Activated B cell treated with CpG ODN at 0.5 μM for 24 hours (primary cell): ENCODE results near the gene LLPH. TPM values are rescaled to one million over a fixed set of nuclear protein-coding genes. Genes with fewer than 3 reads are reported as not detected.

Experiments
- ATAC-seq: fragments of 200-7000 bp; cut with Tn5 transposase; one replicate; pipeline ENCODE4 v1.10.0; 2021; ENCODE audit warnings: low read depth, mild to moderate bottlenecking, moderate library complexity
- CTCF ChIA-PET: fragments of 350-600 bp; sonication (Branson Sonifier 250); formaldehyde crosslinking; loops from one replicate; lab custom pipeline; 2021; ENCODE audit warnings: antibody characterized with exemption; lab: Charles Lee
- POLR2A ChIA-PET: fragments of 350-600 bp; sonication (Branson Sonifier 250); formaldehyde crosslinking; loops from one replicate; lab custom pipeline; 2021; ENCODE audit warnings: antibody characterized with exemption; lab: Charles Lee
- DNase-seq: peaks from one replicate; pipeline ENCODE4 v3.0.0; 2022
- H3K27ac Mint-ChIP-seq: one replicate; pipeline ENCODE4 v1.8.0; 2020; ENCODE audit warnings: mixed read lengths
- H3K27me3 Mint-ChIP-seq: one replicate; pipeline ENCODE4 v1.8.0; 2021; ENCODE audit warnings: mixed read lengths
- H3K36me3 Mint-ChIP-seq: one replicate; pipeline ENCODE4 v1.8.0; 2021; ENCODE audit warnings: low read depth, mixed read lengths
- H3K4me1 Mint-ChIP-seq: one replicate; pipeline ENCODE4 v1.8.0; 2021; ENCODE audit warnings: mixed read lengths
- H3K4me3 Mint-ChIP-seq: one replicate; pipeline ENCODE4 v1.8.0; 2020; ENCODE audit warnings: mild to moderate bottlenecking, mixed read lengths
- H3K9me3 Mint-ChIP-seq: one replicate; pipeline ENCODE4 v1.8.0; 2020; ENCODE audit warnings: mixed read lengths
- intact Hi-C: fragments of 100-400 bp; cut with micrococcal nuclease; formaldehyde crosslinking; loops from one replicate; pipeline ENCODE4 v1.15.1; 2024
- total RNA-seq: library from RNA; stranded (reverse); gene quantifications from 2 replicates; pipeline ENCODE4 v1.2.3, GENCODE V29; 2022
- TF ChIP-seq, protein P1 (sequence below): fragments of 200-600 bp; IDR thresholded peaks from one replicate; pipeline ENCODE4 v1.8.0; 2022; ENCODE audit warnings: antibody characterized with exemption, mild to moderate bottlenecking

Gene LLPH
- total RNA-seq, 1 donor from 2014 or later, result 29.5 TPM

GRCh38 chr12:66164349-66164821 lies 33.8 kb upstream of the LLPH start:
- H3K4me3 Mint-ChIP-seq, result no peak overlapping the region
- peak overlapping the region; percentile 12 for H3K27ac Mint-ChIP-seq
- H3K36me3 Mint-ChIP-seq, result peaks cover 65% of the 10 kb centered on the region
- DNase-seq, result no peak
- POLR2A ChIA-PET, result no interaction called here
- ATAC-seq, result no peak
- no peaks in the 10 kb centered on the region for H3K27me3 Mint-ChIP-seq
- CTCF ChIA-PET, result no interaction called here
- TF ChIP-seq, protein P1, sequence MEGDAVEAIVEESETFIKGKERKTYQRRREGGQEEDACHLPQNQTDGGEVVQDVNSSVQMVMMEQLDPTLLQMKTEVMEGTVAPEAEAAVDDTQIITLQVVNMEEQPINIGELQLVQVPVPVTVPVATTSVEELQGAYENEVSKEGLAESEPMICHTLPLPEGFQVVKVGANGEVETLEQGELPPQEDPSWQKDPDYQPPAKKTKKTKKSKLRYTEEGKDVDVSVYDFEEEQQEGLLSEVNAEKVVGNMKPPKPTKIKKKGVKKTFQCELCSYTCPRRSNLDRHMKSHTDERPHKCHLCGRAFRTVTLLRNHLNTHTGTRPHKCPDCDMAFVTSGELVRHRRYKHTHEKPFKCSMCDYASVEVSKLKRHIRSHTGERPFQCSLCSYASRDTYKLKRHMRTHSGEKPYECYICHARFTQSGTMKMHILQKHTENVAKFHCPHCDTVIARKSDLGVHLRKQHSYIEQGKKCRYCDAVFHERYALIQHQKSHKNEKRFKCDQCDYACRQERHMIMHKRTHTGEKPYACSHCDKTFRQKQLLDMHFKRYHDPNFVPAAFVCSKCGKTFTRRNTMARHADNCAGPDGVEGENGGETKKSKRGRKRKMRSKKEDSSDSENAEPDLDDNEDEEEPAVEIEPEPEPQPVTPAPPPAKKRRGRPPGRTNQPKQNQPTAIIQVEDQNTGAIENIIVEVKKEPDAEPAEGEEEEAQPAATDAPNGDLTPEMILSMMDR, result no peak
- intact Hi-C loops, result no loop called here
- peaks cover 77% of the 10 kb centered on the region for H3K4me1 Mint-ChIP-seq
- H3K9me3 Mint-ChIP-seq, result peaks cover 5% of the 10 kb centered on the region

DNA sequence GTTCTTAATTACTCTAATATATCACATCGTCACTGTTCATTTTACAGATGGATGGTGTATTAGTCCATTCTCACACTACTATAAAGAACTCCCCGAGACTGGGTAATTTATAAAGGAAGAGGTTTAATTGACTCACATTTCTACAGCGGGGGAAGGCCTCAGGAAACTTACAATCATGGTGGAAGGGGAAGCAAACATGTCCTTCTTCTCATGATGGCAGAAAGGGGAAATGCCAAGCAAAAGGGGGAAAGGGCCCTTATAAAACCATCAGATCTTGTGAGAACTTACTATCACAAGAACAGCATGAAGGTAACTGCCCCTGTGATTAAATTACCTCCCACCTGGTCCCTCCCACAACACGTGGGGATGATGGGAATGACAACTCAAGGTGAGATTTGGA lies 32.7 kb upstream of the LLPH start:
- Mint-ChIP-seq H3K4me3 (no peak overlapping the region), H3K27ac (no peak overlapping the region), H3K36me3 (peaks cover 66% of the 10 kb centered on the region), H3K4me1 (peaks cover 76% of the 10 kb centered on the region), H3K9me3 (peaks cover 5% of the 10 kb centered on the region), H3K27me3 (no peaks in the 10 kb centered on the region)
- ATAC-seq, result no peak
- DNase-seq, result no peak
- CTCF ChIA-PET, result no interaction called here
- intact Hi-C loops, result no loop called here
- POLR2A ChIA-PET, result no interaction called here
- TF ChIP-seq, protein P1, result no peak

- H3K4me1 Mint-ChIP-seq, result peaks cover 70% of the 10 kb centered on the region
Measured at GRCh38 chr12:66162701-66163100, 32.2 kb upstream of the LLPH start.

DNA sequence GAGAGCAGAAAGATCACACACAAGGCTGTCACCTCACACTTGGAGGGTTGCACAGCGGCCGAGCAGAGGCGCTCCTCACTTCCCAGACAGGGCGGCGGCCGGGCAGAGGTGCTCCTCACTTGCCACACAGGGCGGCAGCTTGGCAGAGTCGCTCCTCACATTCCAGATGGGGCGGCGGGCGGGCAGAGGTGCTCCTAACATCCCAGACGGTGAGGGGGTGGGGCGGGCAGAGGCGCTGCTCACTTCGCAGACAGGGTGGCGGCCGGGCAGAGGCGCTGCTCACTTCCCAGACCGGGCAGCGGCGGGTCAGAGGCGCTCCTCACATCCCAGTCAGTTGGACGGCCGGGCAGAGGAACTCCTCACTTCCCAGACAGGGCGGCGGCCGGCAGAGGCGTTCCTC lies 30.2 kb upstream of the LLPH start:
- Mint-ChIP-seq H3K27ac (no peak overlapping the region), H3K27me3 (no peaks in the 10 kb centered on the region), H3K4me1 (peaks cover 62% of the 10 kb centered on the region), H3K4me3 (no peak overlapping the region), H3K9me3 (peaks cover 5% of the 10 kb centered on the region), H3K36me3 (peaks cover 61% of the 10 kb centered on the region)
- no peak for DNase-seq
- ChIA-PET POLR2A (interaction anchor here (1.1 to 1.6 kb wide), 3 partner anchors 8 to 15 kb away, joined by 3 to 9 read pairs (median 3); no protein-coding TSS in a partner anchor), CTCF (no interaction called here)
- ATAC-seq, result no peak
- TF ChIP-seq, protein P1, result no peak
- intact Hi-C loops, result loop anchor here (1.0 kb wide), 1 partner anchor 9 kb away; the partner anchor contains the start of gene TMBIM4

More at GRCh38 chr12:66162701-66163100, 32.2 kb upstream of the LLPH start:
- H3K36me3 Mint-ChIP-seq, result peaks cover 65% of the 10 kb centered on the region
- ChIA-PET POLR2A (no interaction called here), CTCF (no interaction called here)
- ATAC-seq (no peak), DNase-seq (no peak)
- H3K27ac Mint-ChIP-seq, result peak overlapping the region; percentile 1
- no peaks in the 10 kb centered on the region for H3K27me3 Mint-ChIP-seq
- no peak overlapping the region for H3K4me3 Mint-ChIP-seq
- intact Hi-C loops, result no loop called here
- TF ChIP-seq, protein P1, result no peak
- H3K9me3 Mint-ChIP-seq, result peaks cover 5% of the 10 kb centered on the region

DNA sequence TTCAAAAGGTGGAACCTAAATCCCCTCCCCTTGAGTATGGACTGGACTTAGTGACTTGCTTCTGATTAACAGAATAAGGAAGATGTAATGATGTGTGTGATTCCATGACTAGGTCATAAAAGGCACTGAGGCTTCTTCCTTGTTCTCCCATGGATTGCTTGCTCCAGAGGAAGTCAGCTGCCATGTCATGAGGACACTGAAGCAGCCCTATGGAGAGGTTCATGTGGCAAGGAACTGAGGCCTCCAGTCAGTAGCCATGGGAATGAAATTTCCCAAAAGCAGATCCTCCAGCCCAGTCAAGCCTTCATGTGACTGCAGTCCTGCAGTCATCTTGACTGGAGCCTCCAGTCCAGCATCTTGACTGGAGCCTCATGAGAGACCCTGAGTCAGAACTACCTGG lies 28.6 kb upstream of the LLPH start:
- no peak for DNase-seq
- intact Hi-C loops, result no loop called here
- Mint-ChIP-seq H3K4me3 (no peak overlapping the region), H3K9me3 (no peaks in the 10 kb centered on the region), H3K36me3 (peaks cover 53% of the 10 kb centered on the region), H3K27ac (no peak overlapping the region), H3K27me3 (no peaks in the 10 kb centered on the region), H3K4me1 (peaks cover 55% of the 10 kb centered on the region)
- TF ChIP-seq, protein P1, result no peak
- CTCF ChIA-PET, result interaction anchor here (1.1 kb wide), 1 partner anchor 10 kb away, joined by 3 read pairs; no protein-coding TSS in a partner anchor
- ATAC-seq, result no peak
- POLR2A ChIA-PET, result interaction anchor here (0.9 to 1.4 kb wide), 2 partner anchors 10 to 14 kb away, joined by 3 to 10 read pairs; partner anchors contain the start of gene TMBIM4
